Uterus (tissue), 4 donors: ENCODE data around the gene CNTNAP1. TPM values are rescaled to one million over a fixed set of nuclear protein-coding genes. Genes with fewer than 3 reads are reported as not detected.

Source experiments
- DNase-seq, 2 donors: peaks; one replicate each; pipeline ENCODE4 v3.0.0-alpha.2; 2019 to 2020
- H3K27ac ChIP-seq, 2 donors: fragments of 200-600 bp; sonication (generic); 1 replicate in 1 of 2; 2 replicates in 1 of 2; pipeline ENCODE4 v1.5.1; 2016 to 2018
- H3K27me3 ChIP-seq, 2 donors: fragments of 200-600 bp; sonication (generic); one replicate each; pipeline ENCODE4 v1.5.1; 2018 to 2019; ENCODE audit warnings: control low read depth in 1 of 2
- H3K36me3 ChIP-seq, 2 donors: fragments of 200-600 bp; sonication (generic); one replicate each; pipeline ENCODE4 v1.5.1; 2019; ENCODE audit warnings: control low read depth in 1 of 2
- H3K4me1 ChIP-seq, 2 donors: fragments of 200-600 bp; sonication (generic); one replicate each; pipeline ENCODE4 v1.5.1; 2018 to 2019; ENCODE audit warnings: control low read depth in 1 of 2
- H3K4me3 ChIP-seq, 2 donors: fragments of 200-600 bp; sonication (generic); 1 replicate in 1 of 2; 2 replicates in 1 of 2; pipeline ENCODE4 v1.5.1; 2018 to 2019; ENCODE audit warnings: mild to moderate bottlenecking in 1 of 2
- H3K9me3 ChIP-seq, 2 donors: fragments of 200-600 bp; sonication (generic); one replicate each; pipeline ENCODE4 v1.5.1; 2019; ENCODE audit warnings: control low read depth in 1 of 2
- CTCF ChIP-seq, 4 experiments: fragments of 200-600 bp in 2 of 4; fragments of 450-650 bp in 2 of 4; sonication (generic) in 2 of 4; IDR thresholded peaks; one replicate each; pipeline ENCODE4 v1.5.1; 2016 to 2019; ENCODE audit warnings: antibody characterized with exemption in 4 of 4, mild to moderate bottlenecking in 2 of 4, moderate library complexity in 1 of 4
- POLR2A ChIP-seq, 2 donors: fragments of 450-650 bp; IDR thresholded peaks; one replicate each; pipeline ENCODE4 v1.6.1; 2016; ENCODE audit warnings: antibody characterized with exemption in 2 of 2, mild to moderate bottlenecking in 1 of 2, moderate library complexity in 1 of 2
- intact Hi-C: fragments of 100-400 bp; cut with DNase I; formaldehyde crosslinking; loops from one replicate; pipeline ENCODE4 v1.15.1; 2023; ENCODE audit warnings: low total_unique reads
- total RNA-seq, 4 donors: library from RNA; depleted of rRNA in 3 of 4; stranded (reverse); fragments of >200 nt in 3 of 4; gene quantifications; one replicate each; pipeline versions ENCODE4 v1.1.0 to v1.2.4, GENCODE V29; 2014 to 2023
- donor health status: DM: yes; HTN: yes; CAD: no.

Gene CNTNAP1
- total RNA-seq, 4 donors from 2014 or later: 1.5 to 61.5 (median 26.5) TPM

GRCh38 chr17:42672038-42672437, 10.3 kb upstream of the CNTNAP1 start:
- Histone ChIP-seq H3K36me3 (no peaks in the 10 kb centered on the region), H3K27me3 (no peaks in the 10 kb centered on the region), H3K27ac (peak overlapping the region; percentile 89 to 92), H3K9me3 (no peaks in the 10 kb centered on the region), H3K4me3 (no peak overlapping the region), H3K4me1 (peaks cover 0 to 29% of the 10 kb centered on the region in 2 donors)
- TF ChIP-seq CTCF (IDR thresholded peaks at IDR 0.05) (no peak), POLR2A (IDR thresholded peaks at IDR 0.05) (no peak)
- DNase-seq: peak in 1 of 2 donors; percentile 21
- intact Hi-C loops: loop anchor here (10.0 kb wide), 1 partner anchor 97 kb away; the partner anchor contains the start of gene PSMC3IP

- TF ChIP-seq CTCF (IDR thresholded peaks at IDR 0.05): no peak
- no peak for TF ChIP-seq POLR2A (IDR thresholded peaks at IDR 0.05)
- intact Hi-C loops: loop anchor here (10.0 kb wide), 1 partner anchor 99 kb away; the partner anchor contains the start of gene PSMC3IP
- Histone ChIP-seq H3K27ac (peak overlapping the region; percentile 89 to 92), H3K4me3 (peak overlapping the region; percentile 88 to 91), H3K36me3 (no peaks in the 10 kb centered on the region), H3K27me3 (no peaks in the 10 kb centered on the region), H3K9me3 (no peaks in the 10 kb centered on the region), H3K4me1 (peaks cover 0 to 24% of the 10 kb centered on the region in 2 donors)
- peak in 1 of 2 donors; percentile 62 for DNase-seq
Measured at GRCh38 chr17:42673266-42673884, 9.0 kb upstream of the CNTNAP1 start.

- Histone ChIP-seq H3K27ac (peak overlapping the region; percentile 89 to 92), H3K4me3 (peak overlapping the region; percentile 88 to 91), H3K27me3 (no peaks in the 10 kb centered on the region), H3K4me1 (peaks cover 0 to 24% of the 10 kb centered on the region in 2 donors), H3K9me3 (no peaks in the 10 kb centered on the region), H3K36me3 (no peaks in the 10 kb centered on the region)
- intact Hi-C loops: loop anchor here (10.0 kb wide), 1 partner anchor 99 kb away; the partner anchor contains the start of gene PSMC3IP
- no peak for TF ChIP-seq POLR2A (IDR thresholded peaks at IDR 0.05)
- peak; percentile 1 to 60 (median 32) for TF ChIP-seq CTCF (IDR thresholded peaks at IDR 0.05)
- peak; percentile 82 to 87 for DNase-seq
Measured at GRCh38 chr17:42673885-42674754, 8.2 kb upstream of the CNTNAP1 start.

- TF ChIP-seq POLR2A (IDR thresholded peaks at IDR 0.05) (no peak), CTCF (IDR thresholded peaks at IDR 0.05) (no peak)
- no peaks in the 10 kb centered on the region for H3K27me3 ChIP-seq
- no peaks in the 10 kb centered on the region for H3K9me3 ChIP-seq
- H3K27ac ChIP-seq: peak overlapping the region; percentile 89 to 92
- H3K4me1 ChIP-seq: peaks cover 3 to 22% of the 10 kb centered on the region in 2 donors
- intact Hi-C loops: loop anchor here (10.0 kb wide), 1 partner anchor 100 kb away; the partner anchor contains the start of gene PSMC3IP
- H3K36me3 ChIP-seq: no peaks in the 10 kb centered on the region
- H3K4me3 ChIP-seq: peak overlapping the region; percentile 88 to 91
- no peak for DNase-seq
Measured at GRCh38 chr17:42674755-42675347, 7.5 kb upstream of the CNTNAP1 start.
